Measurements from ENCODE around the gene DNMT3A.

Gene DNMT3A

GRCh38 chr2:25303633-25304236 is 38.0 kb downstream of the DNMT3A start:
- Mint-ChIP-seq H3K27me3 (no peaks in the 10 kb centered on the region), H3K4me1 (ENCODE audit: low read depth) (peaks cover 71% of the 10 kb centered on the region), H3K36me3 (peaks cover 9% of the 10 kb centered on the region), H3K27ac (no peak overlapping the region), H3K9me3 (ENCODE audit: low read depth) (no peaks in the 10 kb centered on the region), H3K4me3 (no peak overlapping the region)

GRCh38 chr2:25302758-25303375 is 38.9 kb downstream of the DNMT3A start:
- Mint-ChIP-seq H3K36me3 (peaks cover 9% of the 10 kb centered on the region), H3K4me1 (ENCODE audit: low read depth) (peaks cover 68% of the 10 kb centered on the region), H3K9me3 (ENCODE audit: low read depth) (no peaks in the 10 kb centered on the region), H3K27ac (no peak overlapping the region), H3K27me3 (no peaks in the 10 kb centered on the region), H3K4me3 (no peak overlapping the region)

GRCh38 chr2:25301453-25302352 is 40.0 kb downstream of the DNMT3A start:
- Mint-ChIP-seq H3K9me3 (ENCODE audit: low read depth) (no peaks in the 10 kb centered on the region), H3K4me1 (ENCODE audit: low read depth) (peaks cover 65% of the 10 kb centered on the region), H3K27ac (peak overlapping the region; percentile 89), H3K27me3 (no peaks in the 10 kb centered on the region), H3K36me3 (peaks cover 9% of the 10 kb centered on the region), H3K4me3 (peak overlapping the region; percentile 48)

- Mint-ChIP-seq H3K4me1 (ENCODE audit: low read depth) (peaks cover 64% of the 10 kb centered on the region), H3K27me3 (no peaks in the 10 kb centered on the region), H3K4me3 (no peak overlapping the region), H3K9me3 (ENCODE audit: low read depth) (no peaks in the 10 kb centered on the region), H3K27ac (no peak overlapping the region), H3K36me3 (peaks cover 11% of the 10 kb centered on the region)
These were observed 41.7 kb downstream of the DNMT3A start for GRCh38 chr2:25300001-25300400.

GRCh38 chr2:25298776-25299431 is 42.8 kb downstream of the DNMT3A start:
- Mint-ChIP-seq H3K27ac (no peak overlapping the region), H3K27me3 (no peaks in the 10 kb centered on the region), H3K9me3 (ENCODE audit: low read depth) (no peaks in the 10 kb centered on the region), H3K36me3 (peaks cover 11% of the 10 kb centered on the region), H3K4me1 (ENCODE audit: low read depth) (peaks cover 64% of the 10 kb centered on the region), H3K4me3 (no peak overlapping the region)

- peak overlapping the region; percentile 46 for H3K27ac Mint-ChIP-seq
These were observed 44.0 kb downstream of the DNMT3A start for GRCh38 chr2:25297738-25298137.

GRCh38 chr2:25295621-25296020 is 46.1 kb downstream of the DNMT3A start:
- peaks cover 6% of the 10 kb centered on the region for H3K36me3 Mint-ChIP-seq
- H3K27ac Mint-ChIP-seq, result peak overlapping the region; percentile 93
- H3K4me1 Mint-ChIP-seq (ENCODE audit: low read depth), result peaks cover 63% of the 10 kb centered on the region

More at GRCh38 chr2:25297738-25298137, 44.0 kb downstream of the DNMT3A start:
- Mint-ChIP-seq H3K4me3 (no peak overlapping the region), H3K9me3 (ENCODE audit: low read depth) (no peaks in the 10 kb centered on the region), H3K4me1 (ENCODE audit: low read depth) (peaks cover 67% of the 10 kb centered on the region), H3K27me3 (no peaks in the 10 kb centered on the region), H3K36me3 (peaks cover 11% of the 10 kb centered on the region)

GRCh38 chr2:25294573-25295462 is 46.9 kb downstream of the DNMT3A start:
- H3K4me3 Mint-ChIP-seq, result peak overlapping the region; percentile 83

More at GRCh38 chr2:25295621-25296020, 46.1 kb downstream of the DNMT3A start:
- Mint-ChIP-seq H3K9me3 (ENCODE audit: low read depth) (no peaks in the 10 kb centered on the region), H3K27me3 (no peaks in the 10 kb centered on the region), H3K4me3 (peak overlapping the region; percentile 83)

GRCh38 chr2:25293958-25294562 is 47.7 kb downstream of the DNMT3A start:
- Mint-ChIP-seq H3K27me3 (no peaks in the 10 kb centered on the region), H3K27ac (peak overlapping the region; percentile 93), H3K36me3 (peaks cover 6% of the 10 kb centered on the region), H3K4me3 (peak overlapping the region; percentile 83), H3K9me3 (ENCODE audit: low read depth) (no peaks in the 10 kb centered on the region), H3K4me1 (ENCODE audit: low read depth) (peaks cover 66% of the 10 kb centered on the region)

More at GRCh38 chr2:25294573-25295462, 46.9 kb downstream of the DNMT3A start:
- Mint-ChIP-seq H3K9me3 (ENCODE audit: low read depth) (no peaks in the 10 kb centered on the region), H3K27me3 (no peaks in the 10 kb centered on the region), H3K36me3 (peaks cover 6% of the 10 kb centered on the region), H3K4me1 (ENCODE audit: low read depth) (peaks cover 64% of the 10 kb centered on the region), H3K27ac (peak overlapping the region; percentile 93)

GRCh38 chr2:25293145-25293544 is 48.6 kb downstream of the DNMT3A start:
- Mint-ChIP-seq H3K9me3 (ENCODE audit: low read depth) (no peaks in the 10 kb centered on the region), H3K36me3 (peaks cover 6% of the 10 kb centered on the region), H3K4me1 (ENCODE audit: low read depth) (peaks cover 68% of the 10 kb centered on the region), H3K27me3 (no peaks in the 10 kb centered on the region), H3K4me3 (peak overlapping the region; percentile 30), H3K27ac (peak overlapping the region; percentile 73)

GRCh38 chr2:25292408-25292807 is 49.3 kb downstream of the DNMT3A start:
- Mint-ChIP-seq H3K36me3 (peaks cover 6% of the 10 kb centered on the region), H3K4me1 (ENCODE audit: low read depth) (peaks cover 63% of the 10 kb centered on the region), H3K9me3 (ENCODE audit: low read depth) (no peaks in the 10 kb centered on the region), H3K27me3 (no peaks in the 10 kb centered on the region), H3K4me3 (peak overlapping the region; percentile 18), H3K27ac (peak overlapping the region; percentile 74)

GRCh38 chr2:25290811-25291495 is 50.8 kb downstream of the DNMT3A start:
- Mint-ChIP-seq H3K27ac (peak overlapping the region; percentile 64), H3K9me3 (ENCODE audit: low read depth) (no peaks in the 10 kb centered on the region), H3K4me3 (peak overlapping the region; percentile 44), H3K4me1 (ENCODE audit: low read depth) (peaks cover 68% of the 10 kb centered on the region), H3K36me3 (peaks cover 4% of the 10 kb centered on the region), H3K27me3 (no peaks in the 10 kb centered on the region)

All from activated naive CD8-positive, alpha-beta T cell (primary cell).